Lower leg skin (tissue), 4 donors: ENCODE results near the gene PLD1. TPM values are rescaled to one million over a fixed set of nuclear protein-coding genes. Genes with fewer than 3 reads are reported as not detected.

ENCODE experiments used
- DNase-seq, 2 donors: peaks; one replicate each; pipeline ENCODE4 v3.0.0-alpha.2; 2019; ENCODE audit warnings: low spot score in 2 of 2
- H3K4me3 ChIP-seq: fragments of 200-600 bp; sonication (generic); 2 replicates; pipeline ENCODE4 v1.5.1; 2017; ENCODE audit warnings: mild to moderate bottlenecking, low read depth; ENCODE audit not compliant: poor library complexity, severe bottlenecking
- POLR2A ChIP-seq, 2 donors: fragments of 450-650 bp; IDR thresholded peaks; one replicate each; pipeline ENCODE4 v1.6.1; 2016 to 2017; ENCODE audit warnings: antibody characterized with exemption in 2 of 2, mild to moderate bottlenecking in 1 of 2, moderate library complexity in 1 of 2
- WGBS, 2 donors: methylation state at CpG; one replicate each; pipeline ENCODE4 v1.1.5; 2018; 5-methylcytosine and 5-hydroxymethylcytosine counted together
- intact Hi-C: fragments of 100-400 bp; cut with DNase I; formaldehyde crosslinking; loops from one replicate; pipeline ENCODE4 v1.15.0; 2023; ENCODE audit warnings: low total_unique reads
- total RNA-seq, 4 donors: library from RNA; depleted of rRNA; stranded (reverse); fragments of >200 nt; gene quantifications; one replicate each; pipeline ENCODE4 v1.1.0, GENCODE V29; 2016
- TF ChIP-seq, protein P1 (sequence below), 3 donors: fragments of 450-650 bp; IDR thresholded peaks; one replicate each; pipeline ENCODE4 v1.5.1; 2016; ENCODE audit warnings: antibody characterized with exemption in 3 of 3, mild to moderate bottlenecking in 3 of 3, moderate library complexity in 2 of 3

PLD1 gene
- total RNA-seq, 4 donors from 2014 or later = 26.4 to 55.8 (median 48.7) TPM

DNA sequence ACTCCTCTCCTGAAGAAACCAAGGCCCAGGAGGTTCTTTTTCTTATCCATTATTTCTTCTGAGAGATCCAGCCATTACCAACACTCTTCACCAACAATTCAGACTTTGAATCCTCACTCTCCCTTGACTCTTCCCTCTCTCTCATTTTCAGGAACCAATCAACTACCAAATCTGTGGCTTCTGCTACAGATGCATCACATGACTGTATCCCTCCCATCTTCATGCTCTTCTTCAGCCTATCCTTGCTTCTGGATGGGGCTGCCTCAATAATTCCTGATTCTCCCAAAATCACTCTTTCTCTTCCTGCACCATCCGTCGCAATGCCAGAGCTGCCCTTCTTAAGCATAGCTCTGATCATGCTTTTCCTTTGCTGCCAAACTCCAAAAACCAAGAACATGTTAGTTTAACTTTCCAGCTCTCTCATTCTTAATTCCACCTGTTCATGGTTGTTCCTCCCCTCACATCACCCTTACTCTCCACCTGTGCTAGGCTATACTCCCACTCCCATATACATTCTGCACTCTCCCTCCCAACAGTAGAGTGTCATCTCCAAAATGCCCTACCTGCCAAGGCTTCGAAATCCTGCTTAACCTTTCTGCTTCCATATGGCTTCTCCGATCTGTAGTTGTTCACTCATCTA lies 13.5 kb downstream of the PLD1 start:
- no peak for TF ChIP-seq POLR2A (IDR thresholded peaks at IDR 0.05)
- TF ChIP-seq, protein P1, sequence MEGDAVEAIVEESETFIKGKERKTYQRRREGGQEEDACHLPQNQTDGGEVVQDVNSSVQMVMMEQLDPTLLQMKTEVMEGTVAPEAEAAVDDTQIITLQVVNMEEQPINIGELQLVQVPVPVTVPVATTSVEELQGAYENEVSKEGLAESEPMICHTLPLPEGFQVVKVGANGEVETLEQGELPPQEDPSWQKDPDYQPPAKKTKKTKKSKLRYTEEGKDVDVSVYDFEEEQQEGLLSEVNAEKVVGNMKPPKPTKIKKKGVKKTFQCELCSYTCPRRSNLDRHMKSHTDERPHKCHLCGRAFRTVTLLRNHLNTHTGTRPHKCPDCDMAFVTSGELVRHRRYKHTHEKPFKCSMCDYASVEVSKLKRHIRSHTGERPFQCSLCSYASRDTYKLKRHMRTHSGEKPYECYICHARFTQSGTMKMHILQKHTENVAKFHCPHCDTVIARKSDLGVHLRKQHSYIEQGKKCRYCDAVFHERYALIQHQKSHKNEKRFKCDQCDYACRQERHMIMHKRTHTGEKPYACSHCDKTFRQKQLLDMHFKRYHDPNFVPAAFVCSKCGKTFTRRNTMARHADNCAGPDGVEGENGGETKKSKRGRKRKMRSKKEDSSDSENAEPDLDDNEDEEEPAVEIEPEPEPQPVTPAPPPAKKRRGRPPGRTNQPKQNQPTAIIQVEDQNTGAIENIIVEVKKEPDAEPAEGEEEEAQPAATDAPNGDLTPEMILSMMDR (IDR thresholded peaks at IDR 0.05) = no peak
- no peak overlapping the region for H3K4me3 ChIP-seq
- DNase-seq = no peak
- intact Hi-C loops = no loop called here
- 74 to 83% methylated on average over 4 of the region's 4 CpGs for WGBS, 2 donors

DNA sequence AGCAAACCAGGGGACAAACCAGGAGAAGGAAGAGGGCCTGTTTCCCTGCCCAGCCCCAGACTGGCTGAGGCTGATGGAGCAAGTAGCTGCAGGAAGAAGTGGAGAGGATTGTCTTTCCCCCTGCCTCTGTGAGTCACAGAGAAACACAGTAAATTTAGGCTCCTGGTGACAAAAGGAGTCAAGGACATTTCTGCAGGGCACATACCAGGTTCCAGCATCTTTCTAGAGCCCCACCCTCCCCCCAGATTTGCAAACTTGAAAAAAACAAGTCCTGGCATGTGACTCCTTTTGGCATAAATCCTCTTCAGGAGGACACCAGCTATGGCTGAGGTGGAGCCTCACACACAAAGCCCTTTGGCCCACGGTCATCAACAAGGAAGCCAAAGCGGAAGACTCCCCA lies 17.8 kb downstream of the PLD1 start:
- no peak overlapping the region for H3K4me3 ChIP-seq
- intact Hi-C loops = no loop called here
- 75% methylated on average over 2 of the region's 2 CpGs for WGBS, 2 donors

DNA sequence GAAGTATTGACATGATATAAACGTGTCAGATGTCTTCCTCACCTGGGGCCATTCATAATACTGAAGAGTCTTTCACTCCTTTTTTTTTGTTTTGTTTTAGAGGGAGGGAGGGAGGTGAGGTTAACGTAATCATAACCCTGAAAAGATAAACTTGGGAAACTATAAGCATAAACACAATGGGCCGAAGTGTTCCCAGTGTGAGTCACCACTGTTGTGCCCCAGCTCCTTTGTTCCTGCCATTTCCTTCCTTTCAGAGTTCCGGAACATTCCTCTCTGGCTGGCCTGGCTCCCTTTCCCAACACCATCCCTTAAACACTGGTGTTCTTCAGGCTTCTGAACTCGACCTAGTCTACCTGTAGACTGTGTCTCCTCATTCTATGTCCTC lies 18.6 kb downstream of the PLD1 start:
- no peak for TF ChIP-seq POLR2A (IDR thresholded peaks at IDR 0.05)
- TF ChIP-seq, protein P1 (IDR thresholded peaks at IDR 0.05) = no peak
- DNase-seq = no peak
- no peak overlapping the region for H3K4me3 ChIP-seq
- 36 to 39% methylated on average over 5 of the region's 5 CpGs for WGBS, 2 donors
- intact Hi-C loops = no loop called here

More for the DNA sequence above, 17.8 kb downstream of the PLD1 start:
- TF ChIP-seq POLR2A (IDR thresholded peaks at IDR 0.05) = no peak
- TF ChIP-seq, protein P1 (IDR thresholded peaks at IDR 0.05) = no peak
- no peak for DNase-seq

DNA sequence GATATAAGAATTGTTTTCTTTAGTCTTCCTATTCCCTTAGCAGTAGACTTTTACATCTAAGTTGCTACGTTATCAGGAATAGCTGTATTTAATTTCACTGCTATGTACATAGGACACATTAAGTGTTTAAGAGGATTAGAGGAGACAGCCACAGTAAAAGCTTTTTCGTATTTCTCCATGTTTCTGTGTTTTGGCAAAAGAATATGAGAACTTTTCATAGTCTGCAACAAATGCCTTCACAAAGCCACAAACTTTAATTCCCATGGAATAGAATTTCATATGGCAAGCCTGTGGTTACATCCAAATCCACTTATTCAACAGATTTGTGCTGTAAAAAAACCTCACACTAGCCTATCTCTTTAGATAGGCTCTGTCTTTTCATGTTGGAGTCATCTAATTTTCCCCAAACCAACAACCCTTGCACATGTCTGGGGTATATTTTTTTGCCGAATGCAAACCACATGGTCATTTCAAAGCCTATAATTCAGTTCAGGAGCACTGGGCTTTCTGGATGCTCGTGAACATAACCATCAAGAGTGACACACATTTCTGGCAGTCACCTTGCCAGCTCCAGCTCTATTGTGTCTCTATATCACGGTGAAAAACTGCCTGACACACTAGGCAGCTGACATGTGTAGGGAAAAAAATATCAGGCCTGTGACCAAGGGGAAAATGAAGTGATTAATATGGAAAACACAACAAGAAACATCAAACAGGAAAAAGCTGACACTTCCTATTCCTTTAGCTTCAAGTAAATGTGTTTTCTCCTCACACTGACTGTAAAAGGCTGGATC lies 19.2 kb downstream of the PLD1 start:
- intact Hi-C loops = no loop called here
- TF ChIP-seq POLR2A (IDR thresholded peaks at IDR 0.05) = no peak
- TF ChIP-seq, protein P1 (IDR thresholded peaks at IDR 0.05) = no peak
- DNase-seq = no peak
- WGBS, 2 donors = 44 to 70% methylated on average over 5 of the region's 5 CpGs
- H3K4me3 ChIP-seq = no peak overlapping the region

DNA sequence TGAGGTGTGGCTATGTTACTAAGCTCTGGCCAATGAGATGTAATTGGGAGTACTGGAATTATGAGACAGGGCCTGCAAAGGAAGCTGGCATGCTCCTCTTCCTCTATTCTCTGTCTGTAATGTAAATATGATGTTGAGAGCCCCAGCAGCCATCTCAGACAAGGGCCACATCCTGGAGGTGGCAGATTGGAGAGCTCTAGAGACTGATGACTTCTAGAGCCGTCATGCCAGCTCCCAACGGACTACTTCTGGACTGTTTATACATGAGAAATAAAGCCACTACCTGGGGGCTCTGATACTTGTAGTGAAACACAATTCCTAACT lies 19.7 kb downstream of the PLD1 start:
- 60 to 86% methylated on average over 2 of the region's 2 CpGs for WGBS, 2 donors
- no peak for TF ChIP-seq POLR2A (IDR thresholded peaks at IDR 0.05)
- TF ChIP-seq, protein P1 (IDR thresholded peaks at IDR 0.05) = no peak
- intact Hi-C loops = no loop called here
- no peak overlapping the region for H3K4me3 ChIP-seq
- DNase-seq = no peak
